Fibroblast of lung (primary cell): Measurements from ENCODE around the gene PTPRM.

Experiments used
- EZH2 ChIP-seq: IDR thresholded peaks from 2 replicates; pipeline ENCODE4 v1.5.1; 2012; ENCODE audit warnings: low read length, control low read depth, mild to moderate bottlenecking; ENCODE audit errors: missing control alignments
- TF ChIP-seq, protein P1 (sequence below), 2 donors: IDR thresholded peaks in 1 of 2; conservative IDR thresholded peaks in 1 of 2; 1 replicate in 1 of 2; 2 replicates in 1 of 2; pipeline ENCODE4 v1.5.1; 2011 to 2012; ENCODE audit warnings: low read length in 2 of 2, control low read depth in 1 of 2, inconsistent platforms in 1 of 2, low read depth in 1 of 2, mild to moderate bottlenecking in 1 of 2

DNA sequence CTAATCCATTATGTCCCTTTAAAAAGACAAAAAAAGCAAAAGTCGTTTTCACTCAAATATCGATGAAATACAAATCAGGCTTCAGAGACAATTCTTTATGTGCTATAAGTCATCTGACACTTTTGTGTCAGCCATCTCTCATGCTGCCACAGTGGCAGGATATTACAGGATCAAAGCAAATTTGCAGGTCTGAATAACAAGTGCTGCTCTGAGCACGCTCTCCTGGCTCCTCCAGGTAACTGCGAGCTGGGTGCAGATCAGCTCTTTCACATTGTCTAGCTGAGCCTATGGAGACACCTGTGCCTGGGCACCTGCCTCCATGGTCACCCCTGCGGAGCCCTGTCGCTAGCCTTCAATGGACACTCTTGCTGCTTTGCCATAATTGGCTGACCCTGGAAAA is 792.0 kb downstream of the PTPRM start:
- TF ChIP-seq, protein P1, sequence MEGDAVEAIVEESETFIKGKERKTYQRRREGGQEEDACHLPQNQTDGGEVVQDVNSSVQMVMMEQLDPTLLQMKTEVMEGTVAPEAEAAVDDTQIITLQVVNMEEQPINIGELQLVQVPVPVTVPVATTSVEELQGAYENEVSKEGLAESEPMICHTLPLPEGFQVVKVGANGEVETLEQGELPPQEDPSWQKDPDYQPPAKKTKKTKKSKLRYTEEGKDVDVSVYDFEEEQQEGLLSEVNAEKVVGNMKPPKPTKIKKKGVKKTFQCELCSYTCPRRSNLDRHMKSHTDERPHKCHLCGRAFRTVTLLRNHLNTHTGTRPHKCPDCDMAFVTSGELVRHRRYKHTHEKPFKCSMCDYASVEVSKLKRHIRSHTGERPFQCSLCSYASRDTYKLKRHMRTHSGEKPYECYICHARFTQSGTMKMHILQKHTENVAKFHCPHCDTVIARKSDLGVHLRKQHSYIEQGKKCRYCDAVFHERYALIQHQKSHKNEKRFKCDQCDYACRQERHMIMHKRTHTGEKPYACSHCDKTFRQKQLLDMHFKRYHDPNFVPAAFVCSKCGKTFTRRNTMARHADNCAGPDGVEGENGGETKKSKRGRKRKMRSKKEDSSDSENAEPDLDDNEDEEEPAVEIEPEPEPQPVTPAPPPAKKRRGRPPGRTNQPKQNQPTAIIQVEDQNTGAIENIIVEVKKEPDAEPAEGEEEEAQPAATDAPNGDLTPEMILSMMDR (conservative IDR thresholded peaks at IDR 0.05 in 1 of 2, IDR thresholded peaks at IDR 0.05 in 1 of 2; ENCODE audit: low read depth in 1 of 2, low read length in 2 of 2): no peak
- no peak for TF ChIP-seq EZH2
